Erythroblast (primary cell): ENCODE measurements around the gene SMOC2.

Experiments used
- GATA1 ChIP-seq: IDR thresholded peaks from 2 replicates; pipeline ENCODE4 v1.6.1; 2011; ENCODE audit warnings: low read depth, mild to moderate bottlenecking, control low read depth, low read length, moderate library complexity
- POLR2A ChIP-seq: IDR thresholded peaks from 2 replicates; pipeline ENCODE4 v1.6.1; 2011; ENCODE audit warnings: mild to moderate bottlenecking, low read length

DNA sequence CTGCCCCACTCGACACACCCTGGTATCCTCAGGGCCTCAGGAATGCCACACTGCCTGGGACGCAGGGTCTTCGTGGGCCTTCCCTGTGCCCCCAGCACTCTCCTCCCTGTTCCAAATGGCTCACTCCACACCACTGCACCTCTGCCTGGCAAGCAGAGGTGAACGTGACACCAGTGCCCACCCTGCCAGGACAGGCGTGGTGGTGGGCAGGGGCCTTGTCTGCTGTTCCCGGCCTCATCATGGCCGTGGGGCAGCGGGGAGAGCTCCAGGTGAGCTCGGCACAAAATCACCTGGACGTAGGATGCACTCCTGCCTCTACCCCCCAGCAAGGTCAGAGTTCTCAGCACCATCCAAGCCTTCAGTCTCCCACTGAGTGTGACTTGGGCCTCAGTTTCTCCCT, 202.4 kb downstream of the SMOC2 start:
- TF ChIP-seq POLR2A (no peak), GATA1 (no peak)
